Right hindlimb (tissue), 1 donor: ENCODE measurements around the gene YBX2.
"Not testable (repeated sequence)": the region's sequence is repeated elsewhere in the genome, so short reads cannot be mapped to it uniquely, and the experiment has no call there.

Source experiments
- DNase-seq: peaks from one replicate; pipeline ENCODE4 v3.0.0-alpha.2; 2018

Gene YBX2

DNA sequence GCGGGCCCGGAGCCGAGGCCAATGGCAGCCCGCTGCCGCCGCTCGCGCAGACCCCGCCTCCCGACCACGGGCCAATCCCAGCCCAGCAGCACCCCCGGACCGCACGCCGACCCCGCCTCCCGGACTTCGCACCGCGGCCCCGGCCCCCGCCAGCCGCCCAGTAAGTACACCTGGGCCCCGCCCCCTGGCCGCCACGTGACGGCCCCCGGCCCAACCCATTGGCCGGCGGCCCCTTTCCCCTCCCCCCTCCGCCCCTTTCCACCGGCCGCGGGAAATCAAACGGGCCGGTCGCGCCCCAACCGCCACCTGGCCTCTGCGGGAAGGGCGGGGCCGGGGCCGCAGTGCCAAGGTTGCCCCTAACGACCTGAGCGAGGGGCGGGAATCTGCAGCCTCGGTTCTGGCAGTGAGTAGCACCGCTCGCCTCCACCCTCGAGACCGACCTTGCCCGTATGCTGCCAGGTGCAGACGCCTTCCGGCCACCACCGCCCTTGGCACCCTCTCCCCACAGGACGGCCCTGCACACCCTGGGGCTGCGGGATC, at the start of gene YBX2:
YBX2 (minus strand) TSS at position 26 of the 540 bp plus-strand sequence. CDS start 139 bp downstream, outside the sequence.
- peak; percentile 55 for DNase-seq

DNA sequence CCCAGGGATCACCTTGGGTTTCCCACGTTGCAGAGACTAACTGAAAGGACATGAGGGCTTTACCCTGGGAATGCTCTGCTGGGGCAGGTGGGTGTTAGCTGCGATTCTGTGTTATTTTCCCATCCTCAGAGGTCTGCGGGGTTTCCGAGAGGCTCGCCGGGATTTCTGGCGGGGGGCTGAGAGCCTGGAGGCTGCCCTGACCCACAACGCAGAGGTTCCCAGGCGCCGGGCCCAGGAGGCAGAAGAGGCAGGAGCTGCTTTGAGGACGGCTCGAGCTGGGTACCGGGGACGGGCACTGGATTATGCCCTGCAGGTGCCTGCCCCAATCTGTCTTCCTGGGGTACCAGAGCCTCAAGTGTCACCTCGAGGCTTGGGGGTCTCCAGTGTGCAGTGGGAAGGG, 48.8 kb upstream of the YBX2 start:
- DNase-seq = no peak

DNA sequence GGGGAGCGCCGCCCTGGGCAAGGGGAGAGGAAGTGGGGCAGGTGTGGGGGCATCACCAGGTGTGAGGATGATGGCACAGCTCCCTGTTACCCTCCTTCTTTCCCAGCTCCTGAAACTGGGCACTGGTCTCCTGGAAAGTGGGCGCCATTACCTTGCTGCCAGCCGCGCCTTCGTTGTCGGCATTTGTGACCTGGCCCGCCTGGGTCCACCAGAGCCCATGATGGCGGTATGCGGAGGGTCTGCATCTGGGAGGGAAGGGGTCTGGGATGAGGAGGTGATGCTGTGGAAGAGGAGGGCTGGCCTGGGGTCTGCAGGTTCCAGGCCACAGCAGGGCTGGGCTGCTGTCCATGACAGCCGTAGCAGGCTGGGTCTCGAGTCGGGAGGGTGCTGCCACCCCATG, 47.4 kb upstream of the YBX2 start:
- DNase-seq = no peak

GRCh38 chr17:7340179-7340578, 45.7 kb upstream of the YBX2 start:
- DNase-seq = no peak

DNA sequence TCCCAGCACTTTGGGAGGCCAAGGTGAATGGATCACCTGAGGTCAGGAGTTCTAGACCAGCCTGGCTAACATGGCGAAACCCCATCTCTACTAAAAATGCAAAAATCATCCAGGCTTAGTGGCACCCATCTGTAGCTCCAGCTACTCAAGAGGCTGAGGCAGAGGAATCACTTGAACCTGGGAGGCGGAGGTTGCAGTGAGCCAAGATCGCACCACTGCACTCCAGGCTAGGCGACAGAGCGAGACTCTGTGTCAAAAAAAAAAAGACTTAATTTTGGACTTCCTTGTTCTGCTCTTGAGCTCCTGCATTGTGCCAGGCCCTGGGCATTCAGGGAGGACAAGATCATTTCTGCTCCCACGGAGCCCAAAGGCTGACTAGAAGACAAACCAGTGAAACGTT, 43.2 kb upstream of the YBX2 start:
- not testable (repeated sequence) for DNase-seq

DNA sequence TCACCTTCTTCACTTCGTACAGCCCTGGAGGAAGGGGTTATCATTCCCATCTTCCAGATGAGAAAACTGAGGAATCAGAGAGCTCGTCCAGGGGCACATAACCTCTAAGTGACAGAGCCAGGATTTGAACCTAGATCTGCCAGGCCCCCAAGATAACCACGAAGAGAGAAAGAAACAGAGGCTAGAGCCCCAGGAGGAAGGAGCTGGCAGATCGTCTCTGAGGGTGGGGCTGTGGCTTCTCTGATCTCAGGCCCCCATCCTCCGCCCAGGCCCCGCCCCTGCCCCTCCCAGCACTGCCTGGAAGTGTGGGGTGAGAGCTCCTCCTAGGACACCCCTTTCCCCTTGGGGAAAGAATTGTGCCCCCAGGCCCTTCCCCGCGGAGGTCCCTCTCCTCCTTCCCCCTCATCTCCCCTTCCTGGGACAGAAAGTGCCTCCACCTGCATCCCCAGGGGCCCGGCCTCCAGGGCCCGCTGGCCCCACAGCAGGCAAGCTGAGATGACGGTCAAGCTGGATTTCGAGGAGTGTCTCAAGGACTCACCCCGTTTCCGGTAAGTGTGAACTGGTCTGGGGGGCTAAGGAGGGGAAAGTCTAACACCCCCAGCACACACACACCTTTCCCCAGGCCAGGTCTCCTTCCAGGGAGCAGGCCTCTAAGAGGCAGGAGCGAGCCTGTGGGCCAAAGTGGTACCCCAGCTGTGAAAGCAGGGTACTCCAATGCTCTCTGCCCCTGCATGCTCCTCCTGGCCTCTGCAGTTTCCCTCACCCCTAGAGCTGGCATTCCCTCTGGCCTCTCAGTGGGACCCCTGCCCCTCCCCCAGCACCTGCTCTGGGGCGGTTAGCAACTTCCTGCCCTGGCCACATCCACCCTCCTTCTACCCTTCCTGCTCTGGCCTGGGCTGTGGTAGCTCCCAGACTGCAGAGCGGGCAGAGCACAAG, 42.1 kb upstream of the YBX2 start, which contains the start of gene ACAP1:
ACAP1 (plus strand) TSS at position 290 of the 936 bp plus-strand sequence; CDS start at position 496, 206 bp downstream.
- peak; percentile 19 for DNase-seq

GRCh38 chr17:7335765-7336164, 41.3 kb upstream of the YBX2 start:
- not testable (repeated sequence) for DNase-seq

- DNase-seq = no peak
Measured at GRCh38 chr17:7334938-7335538, 40.6 kb upstream of the YBX2 start.

DNA sequence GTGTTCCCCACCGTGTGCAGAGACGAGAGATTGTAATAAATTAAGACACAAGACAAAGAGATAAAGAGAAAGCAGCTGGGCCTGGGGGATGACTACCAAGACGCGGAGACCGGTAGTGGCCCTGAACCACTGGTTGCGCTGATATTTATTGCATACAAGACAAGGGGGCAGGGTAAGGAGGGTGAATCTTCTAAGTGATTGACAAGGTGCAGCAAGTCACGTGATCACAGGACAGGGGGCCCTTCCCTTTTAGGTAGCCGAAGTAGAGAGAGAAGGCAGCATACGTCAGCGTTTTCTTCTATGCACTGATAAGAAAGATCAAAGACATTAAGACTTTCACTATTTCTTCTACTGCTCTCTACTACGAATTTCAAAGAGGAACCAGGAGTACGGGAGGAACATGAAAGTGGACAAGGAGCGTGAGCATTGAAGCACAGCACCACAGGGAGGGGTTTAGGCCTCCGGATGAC, 38.2 kb upstream of the YBX2 start:
- not testable (repeated sequence) for DNase-seq

- no peak for DNase-seq
Measured at GRCh38 chr17:7332111-7332510, 37.7 kb upstream of the YBX2 start.

- no peak for DNase-seq
Measured at GRCh38 chr17:7330638-7331015, 36.2 kb upstream of the YBX2 start.

- peak; percentile 93 for DNase-seq
Measured at GRCh38 chr17:7329997-7330637, 35.7 kb upstream of the YBX2 start.

DNA sequence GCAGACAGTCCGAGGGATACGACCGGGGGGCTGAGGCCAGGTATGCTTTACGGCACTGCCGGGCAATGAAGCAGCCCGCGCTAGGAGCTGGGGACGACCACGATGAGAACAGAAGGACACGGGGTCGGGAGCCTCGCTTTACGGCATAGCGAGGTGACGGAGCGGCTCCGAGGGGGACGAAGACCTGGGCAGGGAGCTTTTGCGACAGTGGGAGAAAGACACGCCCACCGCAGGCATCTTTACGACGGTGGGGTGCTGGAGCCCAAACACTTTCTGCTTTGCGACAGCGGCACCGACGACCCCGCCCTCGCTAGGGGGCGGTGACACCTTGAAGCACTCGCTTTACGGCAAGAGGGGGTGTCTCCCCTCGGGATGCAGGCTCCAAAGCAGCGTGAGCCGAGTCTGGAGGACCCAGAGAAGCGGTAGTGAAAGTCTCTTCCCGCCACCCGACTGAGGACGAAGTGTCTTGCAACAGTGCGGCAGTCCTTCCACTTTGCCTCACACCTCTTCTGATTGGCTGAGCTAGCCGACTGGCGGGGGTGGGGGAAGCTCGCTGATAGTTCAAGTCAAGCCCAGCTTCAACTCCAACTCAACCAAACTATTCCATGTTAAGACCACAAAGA, 35.0 kb upstream of the YBX2 start:
- peak; percentile 99 for DNase-seq

- no peak for DNase-seq
Measured at GRCh38 chr17:7328840-7329373, 34.5 kb upstream of the YBX2 start, which contains the start of gene NEURL4. NEURL4 (minus strand) TSS chr17:7329335; CDS start chr17:7329312, 23 bp downstream.

GRCh38 chr17:7328009-7328408, 33.6 kb upstream of the YBX2 start:
- no peak for DNase-seq

GRCh38 chr17:7327501-7327900, 33.1 kb upstream of the YBX2 start:
- DNase-seq = no peak

- DNase-seq = no peak
Measured at GRCh38 chr17:7327056-7327455, 32.6 kb upstream of the YBX2 start.

DNA sequence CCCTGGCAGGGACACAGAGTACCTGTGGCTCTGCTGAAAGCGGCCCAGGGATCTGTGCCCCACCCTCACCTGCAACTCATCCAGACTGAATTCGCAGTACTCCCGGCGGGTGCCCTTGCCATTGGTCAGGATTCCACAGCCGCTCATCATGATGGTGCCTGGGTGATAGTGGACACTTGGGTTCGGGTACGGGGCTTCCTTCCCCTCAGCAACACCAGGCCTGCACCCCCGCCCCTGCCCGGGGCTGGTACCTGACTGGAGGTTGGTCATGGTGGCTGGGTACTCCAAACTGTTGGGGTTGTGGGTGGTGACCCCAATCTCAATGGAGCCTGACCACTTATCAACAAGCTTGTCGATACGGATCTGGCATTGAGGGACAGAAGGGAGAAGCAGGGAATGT, 31.7 kb upstream of the YBX2 start:
- DNase-seq = no peak

DNA sequence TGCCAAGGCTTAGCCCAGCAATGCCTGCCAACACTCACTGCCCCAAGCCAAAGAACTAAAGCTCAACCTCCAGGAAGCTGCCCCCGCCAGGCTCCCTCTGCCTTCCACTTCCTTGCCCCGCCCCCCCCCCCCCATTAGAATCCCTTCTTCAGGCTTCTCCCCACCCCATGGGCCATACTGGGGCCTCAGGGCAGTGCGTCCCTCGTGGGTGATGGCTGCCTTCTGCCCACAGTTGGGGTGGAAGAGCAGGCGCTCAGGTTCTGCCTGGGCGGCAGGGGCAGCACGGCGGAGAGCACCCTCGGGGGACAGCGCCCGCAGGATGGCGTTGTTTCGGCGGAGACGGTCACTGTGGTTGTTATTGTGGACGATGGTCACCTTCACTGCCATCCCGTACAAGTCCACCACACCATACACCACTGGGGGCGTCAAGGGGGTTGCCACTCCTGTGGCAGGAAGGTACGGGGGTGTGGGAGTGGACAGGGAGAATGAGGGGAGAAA, 30.6 kb upstream of the YBX2 start:
- DNase-seq = no peak

GRCh38 chr17:7324438-7324779, 30.0 kb upstream of the YBX2 start:
- DNase-seq = no peak

GRCh38 chr17:7323731-7324437, 29.4 kb upstream of the YBX2 start:
- no peak for DNase-seq
